SU-DHL-6 (cell line): ENCODE results near the gene GRIA1.

Experiments
- H2AFZ ChIP-seq: fragments of 200-600 bp; sonication (generic); 2 replicates; pipeline ENCODE4 v1.6.1; 2014; ENCODE audit warnings: low read depth, mild to moderate bottlenecking, moderate library complexity, mixed read lengths, antibody characterized with exemption, low read length; ENCODE audit not compliant: severe bottlenecking
- H3F3A ChIP-seq: fragments of 200-600 bp; shearing (Covaris generic); 2 replicates; pipeline ENCODE4 v1.6.0; 2016; ENCODE audit warnings: antibody characterized with exemption, mild to moderate bottlenecking; ENCODE audit not compliant: insufficient read depth
- H3K27ac ChIP-seq: fragments of 200-600 bp; sonication (generic); 2 replicates; pipeline ENCODE4 v1.5.1; 2016; ENCODE audit warnings: low read depth, mild to moderate bottlenecking, low read length, moderate library complexity, mixed read lengths
- H3K27me3 ChIP-seq: fragments of 200-600 bp; sonication (generic), shearing (Covaris generic); 2 replicates; pipeline ENCODE4 v1.6.0; 2014; ENCODE audit warnings: mild to moderate bottlenecking, low read length
- H3K36me3 ChIP-seq: fragments of 200-600 bp; sonication (generic); 2 replicates; pipeline ENCODE4 v1.6.1; 2014; ENCODE audit warnings: mild to moderate bottlenecking, low read length, mixed read lengths
- H3K4me2 ChIP-seq: fragments of 300-600, 200-600 bp; shearing (Covaris generic), sonication (generic); 2 replicates; pipeline ENCODE4 v1.6.0; 2014; ENCODE audit warnings: low read length, low read depth, mild to moderate bottlenecking; ENCODE audit not compliant: poor library complexity, severe bottlenecking
- H3K4me3 ChIP-seq: fragments of 200-600 bp; sonication (generic); 2 replicates; pipeline ENCODE4 v1.5.1; 2014; ENCODE audit warnings: antibody characterized with exemption, low read length, mild to moderate bottlenecking, mixed read lengths; ENCODE audit not compliant: insufficient read depth, poor library complexity, severe bottlenecking
- H3K79me2 ChIP-seq: fragments of 200-600 bp; sonication (generic); 2 replicates; pipeline ENCODE4 v1.6.1; 2014; ENCODE audit warnings: mild to moderate bottlenecking, low read length, moderate library complexity; ENCODE audit not compliant: insufficient read depth
- H3K9ac ChIP-seq: fragments of 200-600 bp; sonication (generic); 2 replicates; pipeline ENCODE4 v1.7.0; 2014; ENCODE audit warnings: mild to moderate bottlenecking, low read length
- H3K9me2 ChIP-seq: fragments of 200-600 bp; sonication (generic); replicated peaks from 2 replicates; pipeline ENCODE4 v1.6.1; 2014; ENCODE audit warnings: low read length; ENCODE audit not compliant: insufficient read depth
- H3K9me3 ChIP-seq: fragments of 200-600 bp; sonication (generic); 2 replicates; pipeline ENCODE4 v1.6.1; 2014; ENCODE audit warnings: low read length, mixed read lengths; ENCODE audit not compliant: insufficient read depth
- H4K20me1 ChIP-seq: fragments of 200-600 bp; sonication (generic); 2 replicates; pipeline ENCODE4 v1.6.1; 2014; ENCODE audit warnings: low read depth, mild to moderate bottlenecking, antibody characterized with exemption, low read length, moderate library complexity, mixed read lengths
- CTCF ChIP-seq: fragments of 200-600 bp; sonication (generic); IDR thresholded peaks from one replicate; pipeline ENCODE4 v1.5.1; 2017; ENCODE audit warnings: antibody characterized with exemption, mild to moderate bottlenecking, low read length, moderate library complexity; ENCODE audit not compliant: insufficient read depth, poor library complexity, severe bottlenecking
- EZH2phosphoT487 ChIP-seq: fragments of 200-600 bp; sonication (generic), shearing (Covaris generic); conservative IDR thresholded peaks from 2 replicates; pipeline ENCODE4 v1.6.1; 2018; ENCODE audit warnings: mild to moderate bottlenecking, antibody characterized with exemption, low read length, moderate library complexity, mixed read lengths

GRIA1 gene

GRCh38 chr5:153783362-153783658 lies 292.8 kb downstream of the GRIA1 start:
- TF ChIP-seq EZH2phosphoT487 (no peak), CTCF (no peak)
- Histone ChIP-seq H3K4me3 (no peak overlapping the region), H3K9me2 (no peaks in the 10 kb centered on the region), H3K4me2 (no peak overlapping the region), H3K79me2 (no peaks in the 10 kb centered on the region), H3F3A (no peaks in the 10 kb centered on the region), H3K36me3 (no peaks in the 10 kb centered on the region), H3K27ac (no peak overlapping the region), H4K20me1 (no peaks in the 10 kb centered on the region), H2AFZ (no peak overlapping the region), H3K27me3 (no peaks in the 10 kb centered on the region), H3K9me3 (no peaks in the 10 kb centered on the region), H3K9ac (no peak overlapping the region)

GRCh38 chr5:153784277-153784676 lies 293.8 kb downstream of the GRIA1 start:
- no peak overlapping the region for H3K27ac ChIP-seq
- TF ChIP-seq EZH2phosphoT487 (no peak), CTCF (no peak)

GRCh38 chr5:153791339-153791738 lies 300.9 kb downstream of the GRIA1 start:
- Histone ChIP-seq H3K4me3 (no peak overlapping the region), H3K4me2 (no peak overlapping the region), H3K9me3 (no peaks in the 10 kb centered on the region), H3F3A (no peaks in the 10 kb centered on the region), H3K9ac (no peak overlapping the region), H3K36me3 (no peaks in the 10 kb centered on the region), H4K20me1 (no peaks in the 10 kb centered on the region), H3K79me2 (no peaks in the 10 kb centered on the region), H3K9me2 (no peaks in the 10 kb centered on the region), H3K27ac (no peak overlapping the region), H3K27me3 (no peaks in the 10 kb centered on the region), H2AFZ (no peak overlapping the region)
- TF ChIP-seq EZH2phosphoT487 (no peak), CTCF (no peak)

More at GRCh38 chr5:153784277-153784676, 293.8 kb downstream of the GRIA1 start:
- Histone ChIP-seq H3F3A (no peaks in the 10 kb centered on the region), H3K4me2 (no peak overlapping the region), H3K9ac (no peak overlapping the region), H3K36me3 (no peaks in the 10 kb centered on the region), H3K27me3 (no peaks in the 10 kb centered on the region), H3K9me3 (no peaks in the 10 kb centered on the region), H3K9me2 (no peaks in the 10 kb centered on the region), H4K20me1 (no peaks in the 10 kb centered on the region), H3K4me3 (no peak overlapping the region), H2AFZ (no peak overlapping the region), H3K79me2 (no peaks in the 10 kb centered on the region)

- Histone ChIP-seq H3K36me3 (no peaks in the 10 kb centered on the region), H3K9ac (no peak overlapping the region), H4K20me1 (no peaks in the 10 kb centered on the region), H3K4me3 (no peak overlapping the region), H3K27ac (no peak overlapping the region), H3K4me2 (no peak overlapping the region), H3K27me3 (no peaks in the 10 kb centered on the region), H3K9me2 (no peaks in the 10 kb centered on the region), H3K79me2 (no peaks in the 10 kb centered on the region), H3F3A (no peaks in the 10 kb centered on the region), H2AFZ (no peak overlapping the region), H3K9me3 (no peaks in the 10 kb centered on the region)
- TF ChIP-seq EZH2phosphoT487 (no peak), CTCF (no peak)
Measured at GRCh38 chr5:153792305-153792704, 301.8 kb downstream of the GRIA1 start.
